Measurements from ENCODE around the gene CNPY3. TPM values are rescaled to one million over a fixed set of nuclear protein-coding genes. Genes with fewer than 3 reads are reported as not detected.
"Not testable (repeated sequence)": the region's sequence is repeated elsewhere in the genome, so short reads cannot be mapped to it uniquely, and the experiment has no call there.

Gene CNPY3
- polyA plus RNA-seq, 2 donors = 14.2 to 15.1 TPM

DNA sequence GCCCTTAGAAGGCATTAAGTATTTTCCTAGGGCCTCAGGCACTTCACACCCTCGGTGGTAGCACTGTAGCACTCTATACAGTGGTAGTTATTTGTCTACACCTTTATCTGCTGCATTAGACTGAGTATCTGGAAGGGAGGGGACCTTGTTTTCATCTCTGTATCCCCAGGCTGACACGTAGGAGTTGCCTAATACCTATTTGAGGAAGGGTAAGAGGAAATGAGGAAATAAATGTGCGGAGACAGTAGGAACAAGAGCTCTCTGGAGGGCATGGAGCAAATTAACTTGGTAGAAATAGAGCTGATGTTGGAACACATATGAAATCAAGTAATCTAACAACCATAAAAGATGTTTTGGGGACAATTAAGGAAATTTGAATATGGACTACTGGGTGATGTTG, 3.9 kb downstream of the CNPY3 start:
- Histone ChIP-seq H3K4me3 (ENCODE audit: low read depth in 1 of 2, low read length in 2 of 2) (no peak overlapping the region), H3K4me1 (ENCODE audit: control insufficient read depth in 2 of 2, insufficient read depth in 2 of 2, low read length in 1 of 2) (no peaks in the 10 kb centered on the region), H3K27ac (ENCODE audit: low read depth in 2 of 2, low read length in 1 of 2) (no peak overlapping the region), H3K9me3 (ENCODE audit: control insufficient read depth in 2 of 2, insufficient read depth in 1 of 2, low read depth in 1 of 2, low read length in 1 of 2) (no peaks in the 10 kb centered on the region), H3K36me3 (ENCODE audit: control insufficient read depth in 2 of 2, insufficient read depth in 2 of 2, low read length in 1 of 2) (peaks cover 6 to 17% of the 10 kb centered on the region in 2 donors), H3K27me3 (ENCODE audit: control insufficient read depth in 1 of 2, insufficient read depth in 2 of 2, low read length in 2 of 2) (no peaks in the 10 kb centered on the region)
- 46 to 48% methylated on average over 3 of the region's 3 CpGs for WGBS, 2 donors

DNA sequence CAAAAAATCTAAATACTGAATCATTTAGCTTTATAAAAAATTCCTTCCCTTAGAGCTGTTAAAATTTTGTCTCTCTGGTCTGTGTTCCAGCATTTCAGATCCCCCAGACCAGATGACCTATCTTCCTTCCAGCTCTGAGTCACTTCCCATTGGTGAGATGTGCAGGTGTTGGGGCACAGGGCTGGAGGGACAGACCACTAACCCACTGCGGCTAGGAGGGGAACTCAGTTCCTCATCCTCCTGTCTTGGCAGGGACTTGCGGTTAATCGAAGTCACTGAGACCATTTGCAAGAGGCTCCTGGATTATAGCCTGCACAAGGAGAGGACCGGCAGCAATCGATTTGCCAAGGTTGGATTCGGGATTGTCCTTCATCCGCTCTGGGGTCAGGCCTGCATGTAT, 6.0 kb downstream of the CNPY3 start:
- WGBS, 2 donors = 77 to 81% methylated on average over 7 of the region's 7 CpGs

DNA sequence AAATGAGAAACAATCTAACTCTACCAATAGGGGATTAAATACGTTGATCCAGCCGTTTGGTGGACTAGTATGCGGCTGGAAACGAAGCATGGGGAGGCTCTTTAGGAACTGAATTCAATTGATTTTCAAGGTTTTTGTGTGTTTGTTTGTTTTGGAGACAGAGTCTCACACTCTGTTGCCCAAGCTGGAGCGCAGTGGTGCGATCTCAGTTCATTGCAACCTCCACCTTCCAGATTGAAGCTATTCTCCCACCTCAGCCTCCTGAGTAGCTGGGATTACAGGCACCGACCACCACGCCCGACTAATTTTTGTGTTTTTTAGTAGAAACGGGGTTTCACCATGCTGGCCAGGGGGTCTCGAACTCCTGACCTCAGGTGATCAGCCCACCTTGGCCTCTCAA, 7.1 kb downstream of the CNPY3 start:
- Histone ChIP-seq H3K27me3 (ENCODE audit: control insufficient read depth in 1 of 2, insufficient read depth in 2 of 2, low read length in 2 of 2) (no peaks in the 10 kb centered on the region), H3K36me3 (ENCODE audit: control insufficient read depth in 2 of 2, insufficient read depth in 2 of 2, low read length in 1 of 2) (peaks cover 6 to 32% of the 10 kb centered on the region in 2 donors), H3K9me3 (ENCODE audit: control insufficient read depth in 2 of 2, insufficient read depth in 1 of 2, low read depth in 1 of 2, low read length in 1 of 2) (no peaks in the 10 kb centered on the region), H3K4me1 (ENCODE audit: control insufficient read depth in 2 of 2, insufficient read depth in 2 of 2, low read length in 1 of 2) (peaks cover 0 to 2% of the 10 kb centered on the region in 2 donors), H3K27ac (ENCODE audit: low read depth in 2 of 2, low read length in 1 of 2) (no peak overlapping the region), H3K4me3 (ENCODE audit: low read depth in 1 of 2, low read length in 2 of 2) (no peak overlapping the region)
- WGBS, 2 donors = 92 to 97% methylated on average over 11 of the region's 11 CpGs

More for the DNA sequence above, 6.0 kb downstream of the CNPY3 start:
- Histone ChIP-seq H3K36me3 (ENCODE audit: control insufficient read depth in 2 of 2, insufficient read depth in 2 of 2, low read length in 1 of 2) (peaks cover 6 to 29% of the 10 kb centered on the region in 2 donors), H3K4me1 (ENCODE audit: control insufficient read depth in 2 of 2, insufficient read depth in 2 of 2, low read length in 1 of 2) (peaks cover 0 to 2% of the 10 kb centered on the region in 2 donors), H3K27me3 (ENCODE audit: control insufficient read depth in 1 of 2, insufficient read depth in 2 of 2, low read length in 2 of 2) (no peaks in the 10 kb centered on the region), H3K9me3 (ENCODE audit: control insufficient read depth in 2 of 2, insufficient read depth in 1 of 2, low read depth in 1 of 2, low read length in 1 of 2) (no peaks in the 10 kb centered on the region), H3K4me3 (ENCODE audit: low read depth in 1 of 2, low read length in 2 of 2) (no peak overlapping the region), H3K27ac (ENCODE audit: low read depth in 2 of 2, low read length in 1 of 2) (no peak overlapping the region)

DNA sequence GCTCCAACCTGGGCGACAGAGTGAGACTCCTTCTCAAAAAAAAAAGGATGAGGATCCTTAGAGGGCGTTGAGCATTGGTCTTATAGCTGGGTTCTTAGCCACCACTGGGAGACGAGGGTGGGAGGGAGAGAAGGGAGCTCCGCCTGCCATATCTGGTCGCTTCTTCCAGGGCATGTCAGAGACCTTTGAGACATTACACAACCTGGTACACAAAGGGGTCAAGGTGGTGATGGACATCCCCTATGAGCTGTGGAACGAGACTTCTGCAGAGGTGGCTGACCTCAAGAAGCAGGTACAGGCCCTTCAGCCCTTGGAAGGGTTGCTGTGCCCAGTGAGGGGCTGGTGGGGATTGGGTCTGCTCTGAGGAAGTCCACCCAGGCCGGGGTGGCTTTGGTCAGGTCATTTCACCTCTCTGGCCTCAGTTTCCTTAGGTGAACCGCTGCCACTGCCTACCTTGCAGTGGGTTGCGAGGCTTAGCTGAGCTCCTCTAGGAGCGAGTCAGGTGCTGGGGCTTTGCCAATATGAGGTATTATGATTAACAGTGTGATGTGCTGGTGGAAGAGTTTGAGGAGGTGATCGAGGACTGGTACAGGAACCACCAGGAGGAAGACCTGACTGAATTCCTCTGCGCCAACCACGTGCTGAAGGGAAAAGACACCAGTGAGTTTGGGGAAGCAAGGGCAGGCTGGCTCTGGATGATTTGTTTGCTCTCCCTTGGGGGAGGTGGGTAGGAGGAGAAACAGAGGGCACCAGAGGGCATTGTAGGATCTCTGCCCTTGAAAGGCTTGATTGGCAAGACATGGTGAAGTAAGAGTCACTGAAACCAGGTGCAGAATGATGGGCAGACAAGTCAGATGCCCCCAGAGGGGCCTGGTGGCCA, 8.5 kb downstream of the CNPY3 start:
- Histone ChIP-seq H3K27me3 (ENCODE audit: control insufficient read depth in 1 of 2, insufficient read depth in 2 of 2, low read length in 2 of 2) (no peaks in the 10 kb centered on the region), H3K36me3 (ENCODE audit: control insufficient read depth in 2 of 2, insufficient read depth in 2 of 2, low read length in 1 of 2) (peaks cover 6 to 32% of the 10 kb centered on the region in 2 donors), H3K9me3 (ENCODE audit: control insufficient read depth in 2 of 2, insufficient read depth in 1 of 2, low read depth in 1 of 2, low read length in 1 of 2) (no peaks in the 10 kb centered on the region), H3K27ac (ENCODE audit: low read depth in 2 of 2, low read length in 1 of 2) (no peak overlapping the region), H3K4me3 (ENCODE audit: low read depth in 1 of 2, low read length in 2 of 2) (no peak overlapping the region), H3K4me1 (ENCODE audit: control insufficient read depth in 2 of 2, insufficient read depth in 2 of 2, low read length in 1 of 2) (peaks cover 0 to 2% of the 10 kb centered on the region in 2 donors)
- 84 to 89% methylated on average over 13 of the region's 13 CpGs for WGBS, 2 donors

DNA sequence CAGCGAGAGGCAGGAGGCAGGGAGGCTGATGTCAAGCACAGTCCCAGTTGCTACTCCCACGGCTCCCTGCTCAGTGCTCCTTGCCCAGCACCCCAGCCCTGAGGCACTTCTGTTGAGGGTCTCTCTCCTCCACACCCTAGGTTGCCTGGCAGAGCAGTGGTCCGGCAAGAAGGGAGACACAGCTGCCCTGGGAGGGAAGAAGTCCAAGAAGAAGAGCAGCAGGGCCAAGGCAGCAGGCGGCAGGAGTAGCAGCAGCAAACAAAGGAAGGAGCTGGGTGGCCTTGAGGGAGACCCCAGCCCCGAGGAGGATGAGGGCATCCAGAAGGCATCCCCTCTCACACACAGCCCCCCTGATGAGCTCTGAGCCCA, 9.1 kb downstream of the CNPY3 start:
- H3K36me3 ChIP-seq (ENCODE audit: control insufficient read depth in 2 of 2, insufficient read depth in 2 of 2, low read length in 1 of 2) = peaks cover 6 to 32% of the 10 kb centered on the region in 2 donors
- peaks cover 0 to 2% of the 10 kb centered on the region in 2 donors for H3K4me1 ChIP-seq (ENCODE audit: control insufficient read depth in 2 of 2, insufficient read depth in 2 of 2, low read length in 1 of 2)
- WGBS, 2 donors = 81 to 90% methylated on average over 5 of the region's 5 CpGs
- no peaks in the 10 kb centered on the region for H3K9me3 ChIP-seq (ENCODE audit: control insufficient read depth in 2 of 2, insufficient read depth in 1 of 2, low read depth in 1 of 2, low read length in 1 of 2)
- H3K27me3 ChIP-seq (ENCODE audit: control insufficient read depth in 1 of 2, insufficient read depth in 2 of 2, low read length in 2 of 2) = no peaks in the 10 kb centered on the region
- H3K27ac ChIP-seq (ENCODE audit: low read depth in 2 of 2, low read length in 1 of 2) = no peak overlapping the region
- H3K4me3 ChIP-seq (ENCODE audit: low read depth in 1 of 2, low read length in 2 of 2) = no peak overlapping the region

DNA sequence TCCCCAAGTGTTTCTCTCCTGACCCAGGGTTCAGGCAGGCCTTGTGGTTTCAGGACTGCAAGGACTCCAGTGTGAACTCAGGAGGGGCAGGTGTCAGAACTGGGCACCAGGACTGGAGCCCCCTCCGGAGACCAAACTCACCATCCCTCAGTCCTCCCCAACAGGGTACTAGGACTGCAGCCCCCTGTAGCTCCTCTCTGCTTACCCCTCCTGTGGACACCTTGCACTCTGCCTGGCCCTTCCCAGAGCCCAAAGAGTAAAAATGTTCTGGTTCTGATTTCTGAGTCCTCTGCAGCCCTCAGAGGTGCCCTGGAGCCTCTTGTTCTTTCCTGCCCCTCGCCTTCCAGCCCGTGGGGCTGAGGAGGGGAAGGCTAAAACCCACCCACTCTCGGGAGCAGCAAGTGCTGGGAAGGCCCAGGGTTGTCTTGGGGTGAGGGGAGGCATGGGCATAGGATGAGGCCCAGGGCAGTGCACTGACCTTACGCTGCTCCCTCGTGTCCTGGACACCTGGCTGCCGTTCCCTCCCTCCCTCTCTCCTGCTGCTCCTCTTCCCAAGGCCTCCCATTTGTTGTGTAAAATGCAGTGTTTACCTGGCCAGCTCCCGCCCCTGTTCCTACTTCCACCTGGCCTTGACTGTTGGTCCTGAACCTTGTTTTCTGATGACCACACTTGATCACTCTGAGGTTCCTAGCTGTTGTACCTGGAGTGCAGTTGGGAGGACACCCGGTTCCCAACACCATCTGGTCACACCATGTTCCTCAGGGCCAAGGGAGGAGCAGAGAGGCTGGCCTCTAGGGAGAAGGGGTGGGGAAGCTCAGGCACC, 9.9 kb downstream of the CNPY3 start:
- Histone ChIP-seq H3K27me3 (ENCODE audit: control insufficient read depth in 1 of 2, insufficient read depth in 2 of 2, low read length in 2 of 2) (no peaks in the 10 kb centered on the region), H3K27ac (ENCODE audit: low read depth in 2 of 2, low read length in 1 of 2) (no peak overlapping the region), H3K36me3 (ENCODE audit: control insufficient read depth in 2 of 2, insufficient read depth in 2 of 2, low read length in 1 of 2) (peaks cover 6 to 31% of the 10 kb centered on the region in 2 donors), H3K4me3 (ENCODE audit: low read depth in 1 of 2, low read length in 2 of 2) (no peak overlapping the region), H3K4me1 (ENCODE audit: control insufficient read depth in 2 of 2, insufficient read depth in 2 of 2, low read length in 1 of 2) (peaks cover 0 to 2% of the 10 kb centered on the region in 2 donors), H3K9me3 (ENCODE audit: control insufficient read depth in 2 of 2, insufficient read depth in 1 of 2, low read depth in 1 of 2, low read length in 1 of 2) (no peaks in the 10 kb centered on the region)
- WGBS, 2 donors = 71 to 82% methylated on average over 9 of the region's 9 CpGs

DNA sequence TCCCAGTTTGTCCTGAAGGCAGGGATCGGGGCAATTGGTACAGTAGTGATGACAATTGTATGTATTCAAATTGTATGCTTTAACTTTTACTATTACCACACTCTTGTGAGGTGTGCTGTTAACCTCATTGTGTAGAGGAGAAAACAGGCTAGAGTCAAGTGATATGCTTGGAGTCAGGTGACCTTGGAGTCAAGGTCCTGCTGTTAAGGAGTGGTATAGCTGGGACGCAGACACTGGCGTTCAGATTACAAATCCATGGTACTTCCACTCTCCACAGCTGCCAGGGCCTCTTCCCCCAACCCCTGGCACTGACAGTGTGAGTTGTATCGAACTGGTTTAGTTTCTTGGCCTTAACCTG, 10.5 kb downstream of the CNPY3 start:
- H3K9me3 ChIP-seq (ENCODE audit: control insufficient read depth in 2 of 2, insufficient read depth in 1 of 2, low read depth in 1 of 2, low read length in 1 of 2) = no peaks in the 10 kb centered on the region
- H3K4me1 ChIP-seq (ENCODE audit: control insufficient read depth in 2 of 2, insufficient read depth in 2 of 2, low read length in 1 of 2) = peaks cover 0 to 2% of the 10 kb centered on the region in 2 donors
- 73 to 84% methylated on average over 4 of the region's 4 CpGs for WGBS, 2 donors
- H3K27ac ChIP-seq (ENCODE audit: low read depth in 2 of 2, low read length in 1 of 2) = no peak overlapping the region
- H3K4me3 ChIP-seq (ENCODE audit: low read depth in 1 of 2, low read length in 2 of 2) = no peak overlapping the region
- peaks cover 6 to 27% of the 10 kb centered on the region in 2 donors for H3K36me3 ChIP-seq (ENCODE audit: control insufficient read depth in 2 of 2, insufficient read depth in 2 of 2, low read length in 1 of 2)
- no peaks in the 10 kb centered on the region for H3K27me3 ChIP-seq (ENCODE audit: control insufficient read depth in 1 of 2, insufficient read depth in 2 of 2, low read length in 2 of 2)

DNA sequence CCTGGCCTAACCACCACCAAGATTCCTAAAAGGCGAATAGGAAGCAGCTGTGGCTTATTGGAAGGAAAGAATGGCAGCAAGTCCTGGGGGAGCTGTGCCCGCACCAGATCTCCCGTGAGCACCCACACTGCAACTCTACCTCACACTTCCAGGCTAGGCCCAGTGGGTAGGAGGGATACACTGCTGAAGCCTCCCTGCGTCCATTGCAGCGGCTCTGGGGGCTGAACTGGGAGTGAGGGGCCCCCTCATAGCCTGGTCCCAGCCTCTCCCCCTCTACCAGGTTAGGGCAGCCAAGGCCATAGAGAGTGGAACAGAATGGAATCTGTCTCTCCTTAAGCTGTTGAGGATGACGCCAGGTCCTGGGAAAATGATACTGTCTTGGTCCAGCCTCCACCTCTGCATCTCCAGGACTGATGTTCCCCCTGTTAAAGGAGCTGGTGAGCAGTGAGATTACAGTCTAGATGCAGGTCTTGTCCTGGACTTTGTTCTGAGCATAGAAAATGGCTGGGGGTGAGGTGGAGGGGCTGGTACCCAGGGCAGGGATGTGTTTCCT, 11.3 kb downstream of the CNPY3 start:
- Histone ChIP-seq H3K36me3 (ENCODE audit: control insufficient read depth in 2 of 2, insufficient read depth in 2 of 2, low read length in 1 of 2) (peaks cover 4 to 24% of the 10 kb centered on the region in 2 donors), H3K4me1 (ENCODE audit: control insufficient read depth in 2 of 2, insufficient read depth in 2 of 2, low read length in 1 of 2) (peaks cover 0 to 2% of the 10 kb centered on the region in 2 donors), H3K4me3 (ENCODE audit: low read depth in 1 of 2, low read length in 2 of 2) (no peak overlapping the region), H3K27ac (ENCODE audit: low read depth in 2 of 2, low read length in 1 of 2) (no peak overlapping the region), H3K9me3 (ENCODE audit: control insufficient read depth in 2 of 2, insufficient read depth in 1 of 2, low read depth in 1 of 2, low read length in 1 of 2) (no peaks in the 10 kb centered on the region), H3K27me3 (ENCODE audit: control insufficient read depth in 1 of 2, insufficient read depth in 2 of 2, low read length in 2 of 2) (no peaks in the 10 kb centered on the region)
- 90 to 95% methylated on average over 6 of the region's 6 CpGs for WGBS, 2 donors

DNA sequence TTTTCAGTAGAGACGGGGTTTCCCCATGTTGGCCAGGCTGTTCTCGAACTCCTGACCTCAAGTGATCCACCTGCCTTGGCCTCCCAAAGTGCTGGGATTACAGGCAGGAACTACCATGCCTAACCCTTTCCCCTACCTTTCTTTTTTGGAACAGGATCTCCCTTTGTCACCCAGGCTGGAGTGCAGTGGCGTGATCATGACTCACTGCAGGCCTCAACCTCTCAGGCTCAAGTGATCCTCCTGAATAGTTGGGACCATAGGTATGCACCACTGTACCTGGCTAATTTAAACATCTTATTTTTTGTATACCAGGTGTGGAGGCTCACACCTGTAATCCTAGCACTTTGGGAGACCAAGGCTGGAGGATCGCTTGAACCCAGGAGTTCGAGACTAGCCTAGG, 12.1 kb downstream of the CNPY3 start:
- H3K9me3 ChIP-seq (ENCODE audit: control insufficient read depth in 2 of 2, insufficient read depth in 1 of 2, low read depth in 1 of 2, low read length in 1 of 2); H3K4me3 ChIP-seq (ENCODE audit: low read depth in 1 of 2, low read length in 2 of 2); H3K27me3 ChIP-seq (ENCODE audit: control insufficient read depth in 1 of 2, insufficient read depth in 2 of 2, low read length in 2 of 2); H3K27ac ChIP-seq (ENCODE audit: low read depth in 2 of 2, low read length in 1 of 2); H3K4me1 ChIP-seq (ENCODE audit: control insufficient read depth in 2 of 2, insufficient read depth in 2 of 2, low read length in 1 of 2): not testable (repeated sequence)
- H3K36me3 ChIP-seq (ENCODE audit: control insufficient read depth in 2 of 2, insufficient read depth in 2 of 2, low read length in 1 of 2) = peaks cover 0 to 19% of the 10 kb centered on the region in 2 donors
- WGBS, 2 donors = 93 to 95% methylated on average over 5 of the region's 5 CpGs
